HuH-7.5 (cell line): ENCODE measurements around the gene MPRIP.
"Not testable (repeated sequence)": the region's sequence is repeated elsewhere in the genome, so short reads cannot be mapped to it uniquely, and the experiment has no call there.

Source experiments
- DNase-seq: peaks from one replicate; pipeline ENCODE4 v3.0.0; 2011; ENCODE audit warnings: low spot score

MPRIP gene

GRCh38 chr17:17128476-17129075 is 86.3 kb downstream of the MPRIP start:
- no peak for DNase-seq

- no peak for DNase-seq
Observed at GRCh38 chr17:17129466-17129865, 87.2 kb downstream of the MPRIP start.

- DNase-seq: no peak
Observed at GRCh38 chr17:17130077-17130844, 88.0 kb downstream of the MPRIP start.

GRCh38 chr17:17131839-17132238 is 89.6 kb downstream of the MPRIP start:
- DNase-seq: no peak

GRCh38 chr17:17132746-17133145 is 90.5 kb downstream of the MPRIP start:
- no peak for DNase-seq

GRCh38 chr17:17134051-17134956 is 92.0 kb downstream of the MPRIP start:
- DNase-seq: no peak

- DNase-seq: no peak
Observed at GRCh38 chr17:17134957-17135333, 92.7 kb downstream of the MPRIP start.

- not testable (repeated sequence) for DNase-seq
Observed at GRCh38 chr17:17136221-17136620, 94.0 kb downstream of the MPRIP start.

- no peak for DNase-seq
Observed at GRCh38 chr17:17137731-17138585, 95.7 kb downstream of the MPRIP start.

- no peak for DNase-seq
Observed at GRCh38 chr17:17139972-17140589, 97.8 kb downstream of the MPRIP start.

- no peak for DNase-seq
Observed at GRCh38 chr17:17140590-17140980, 98.3 kb downstream of the MPRIP start.

GRCh38 chr17:17141279-17141678 is 99.0 kb downstream of the MPRIP start:
- DNase-seq: no peak

- peak; percentile 70 for DNase-seq
Observed at GRCh38 chr17:17141860-17142552, 99.7 kb downstream of the MPRIP start.

GRCh38 chr17:17142556-17142955 is 100.3 kb downstream of the MPRIP start:
- no peak for DNase-seq

- no peak for DNase-seq
Observed at GRCh38 chr17:17143501-17143900, 101.2 kb downstream of the MPRIP start.

GRCh38 chr17:17144061-17144460 is 101.8 kb downstream of the MPRIP start:
- no peak for DNase-seq

- DNase-seq: no peak
Observed at GRCh38 chr17:17144916-17145665, 102.8 kb downstream of the MPRIP start.

- peak; percentile 56 for DNase-seq
Observed at GRCh38 chr17:17146786-17147406, 104.6 kb downstream of the MPRIP start.

- no peak for DNase-seq
Observed at GRCh38 chr17:17147821-17148220, 105.6 kb downstream of the MPRIP start.
